AG09319 (cell line): ENCODE measurements around the gene SLC25A39.
"Not testable (repeated sequence)": the region's sequence is repeated elsewhere in the genome, so short reads cannot be mapped to it uniquely, and the experiment has no call there.

Experiments used
- DNase-seq: peaks from one replicate; pipeline ENCODE4 v3.0.0-alpha.2; 2010; ENCODE audit warnings: low read depth; ENCODE audit errors: extremely low read depth
- TF ChIP-seq, protein P1 (sequence below): IDR thresholded peaks from 2 replicates; pipeline ENCODE4 v1.5.1; 2011; ENCODE audit warnings: low read depth, mild to moderate bottlenecking, inconsistent platforms, low read length, moderate library complexity

Gene SLC25A39, protein sequence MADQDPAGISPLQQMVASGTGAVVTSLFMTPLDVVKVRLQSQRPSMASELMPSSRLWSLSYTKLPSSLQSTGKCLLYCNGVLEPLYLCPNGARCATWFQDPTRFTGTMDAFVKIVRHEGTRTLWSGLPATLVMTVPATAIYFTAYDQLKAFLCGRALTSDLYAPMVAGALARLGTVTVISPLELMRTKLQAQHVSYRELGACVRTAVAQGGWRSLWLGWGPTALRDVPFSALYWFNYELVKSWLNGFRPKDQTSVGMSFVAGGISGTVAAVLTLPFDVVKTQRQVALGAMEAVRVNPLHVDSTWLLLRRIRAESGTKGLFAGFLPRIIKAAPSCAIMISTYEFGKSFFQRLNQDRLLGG

DNA sequence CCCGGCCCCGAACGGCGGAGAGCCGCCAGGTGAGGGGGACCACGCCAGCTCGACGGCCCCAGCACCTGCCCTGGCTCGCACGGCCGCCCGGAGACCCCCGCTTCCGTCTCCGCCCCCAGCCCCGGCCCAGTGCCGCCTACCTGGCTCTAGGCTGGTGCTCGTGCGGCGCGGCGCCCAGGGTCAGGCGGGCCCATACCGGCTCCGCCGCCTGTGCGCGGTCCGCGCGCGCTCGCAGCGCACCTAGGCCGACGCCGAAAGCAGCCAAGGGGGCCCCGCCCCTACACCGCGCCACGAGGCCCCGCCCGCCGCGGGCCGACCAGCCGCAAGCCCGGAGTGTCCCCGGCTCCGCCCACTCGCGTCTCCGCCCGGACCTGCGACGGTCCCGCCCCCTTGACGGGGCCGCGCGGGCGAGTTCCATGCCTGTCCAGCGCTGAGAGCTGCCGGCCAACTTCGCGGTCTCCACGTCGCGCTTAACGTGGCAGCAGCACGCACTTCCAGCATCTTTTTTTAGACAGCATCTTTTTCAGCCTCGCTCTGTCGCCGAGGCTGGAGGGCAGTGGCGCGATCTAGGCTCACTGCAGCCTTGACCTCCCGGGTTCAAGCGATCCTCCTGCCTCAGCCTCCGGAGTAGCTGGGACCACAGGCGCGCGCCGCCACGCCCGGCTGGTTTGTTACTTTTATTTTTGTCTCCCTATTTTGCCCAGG is at the start of gene SLC25A39:
TSS of gene SLC25A39 (minus strand) at position 253 of the 705 bp plus-strand sequence. CDS start 1,261 bp downstream, outside the sequence.
- DNase-seq, result peak; percentile 84
- TF ChIP-seq, protein P1, sequence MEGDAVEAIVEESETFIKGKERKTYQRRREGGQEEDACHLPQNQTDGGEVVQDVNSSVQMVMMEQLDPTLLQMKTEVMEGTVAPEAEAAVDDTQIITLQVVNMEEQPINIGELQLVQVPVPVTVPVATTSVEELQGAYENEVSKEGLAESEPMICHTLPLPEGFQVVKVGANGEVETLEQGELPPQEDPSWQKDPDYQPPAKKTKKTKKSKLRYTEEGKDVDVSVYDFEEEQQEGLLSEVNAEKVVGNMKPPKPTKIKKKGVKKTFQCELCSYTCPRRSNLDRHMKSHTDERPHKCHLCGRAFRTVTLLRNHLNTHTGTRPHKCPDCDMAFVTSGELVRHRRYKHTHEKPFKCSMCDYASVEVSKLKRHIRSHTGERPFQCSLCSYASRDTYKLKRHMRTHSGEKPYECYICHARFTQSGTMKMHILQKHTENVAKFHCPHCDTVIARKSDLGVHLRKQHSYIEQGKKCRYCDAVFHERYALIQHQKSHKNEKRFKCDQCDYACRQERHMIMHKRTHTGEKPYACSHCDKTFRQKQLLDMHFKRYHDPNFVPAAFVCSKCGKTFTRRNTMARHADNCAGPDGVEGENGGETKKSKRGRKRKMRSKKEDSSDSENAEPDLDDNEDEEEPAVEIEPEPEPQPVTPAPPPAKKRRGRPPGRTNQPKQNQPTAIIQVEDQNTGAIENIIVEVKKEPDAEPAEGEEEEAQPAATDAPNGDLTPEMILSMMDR, result no peak

DNA sequence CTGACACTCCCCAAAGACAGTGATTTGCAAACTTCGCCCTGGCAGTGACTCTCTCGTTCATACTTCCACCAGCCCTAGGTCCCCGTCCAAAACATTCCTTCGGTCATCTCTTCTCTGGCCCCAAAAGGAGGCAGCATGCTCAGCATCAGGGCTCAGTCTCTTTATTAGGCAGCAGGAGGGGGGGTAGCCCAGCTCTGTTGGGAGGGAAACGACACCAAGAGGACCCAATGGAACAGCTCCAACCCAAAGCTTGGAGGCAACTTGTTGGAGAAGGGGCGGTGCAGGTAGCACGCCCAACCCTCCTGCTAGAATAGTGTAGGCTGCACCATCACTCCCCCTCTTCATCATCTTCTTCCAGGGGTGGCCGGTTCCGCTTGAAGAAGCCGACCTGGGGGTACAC is 47.4 kb upstream of the SLC25A39 start:
- no peak for DNase-seq
- TF ChIP-seq, protein P1, result no peak

DNA sequence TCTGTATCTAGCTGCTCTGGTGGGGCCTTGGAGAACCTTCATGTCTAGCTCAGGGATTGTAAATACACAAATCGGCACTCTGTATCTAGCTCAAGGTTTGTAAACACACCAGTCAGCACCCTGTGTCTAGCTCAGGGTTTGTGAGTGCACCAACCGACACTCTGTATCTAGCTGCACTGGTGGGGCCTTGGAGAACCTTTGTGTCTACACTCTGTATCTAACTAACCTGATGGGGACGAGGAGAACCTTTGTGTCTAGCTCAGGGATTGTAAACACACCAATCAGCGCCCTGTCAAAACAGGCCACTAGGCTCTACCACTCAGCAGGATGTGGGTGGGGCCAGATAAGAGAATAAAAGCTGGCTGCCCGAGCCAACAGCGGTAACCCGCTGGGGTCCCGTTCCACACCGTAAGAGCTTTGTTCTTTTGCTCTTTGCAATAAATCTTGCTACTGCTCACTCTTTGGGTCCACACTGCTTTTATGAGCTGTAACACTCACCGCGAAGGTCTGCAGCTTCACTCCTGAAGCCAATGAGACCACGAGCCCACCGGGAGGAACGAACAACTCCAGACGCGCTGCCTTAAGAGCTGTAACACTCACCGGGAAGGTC is 44.9 kb upstream of the SLC25A39 start:
- not testable (repeated sequence) for DNase-seq

DNA sequence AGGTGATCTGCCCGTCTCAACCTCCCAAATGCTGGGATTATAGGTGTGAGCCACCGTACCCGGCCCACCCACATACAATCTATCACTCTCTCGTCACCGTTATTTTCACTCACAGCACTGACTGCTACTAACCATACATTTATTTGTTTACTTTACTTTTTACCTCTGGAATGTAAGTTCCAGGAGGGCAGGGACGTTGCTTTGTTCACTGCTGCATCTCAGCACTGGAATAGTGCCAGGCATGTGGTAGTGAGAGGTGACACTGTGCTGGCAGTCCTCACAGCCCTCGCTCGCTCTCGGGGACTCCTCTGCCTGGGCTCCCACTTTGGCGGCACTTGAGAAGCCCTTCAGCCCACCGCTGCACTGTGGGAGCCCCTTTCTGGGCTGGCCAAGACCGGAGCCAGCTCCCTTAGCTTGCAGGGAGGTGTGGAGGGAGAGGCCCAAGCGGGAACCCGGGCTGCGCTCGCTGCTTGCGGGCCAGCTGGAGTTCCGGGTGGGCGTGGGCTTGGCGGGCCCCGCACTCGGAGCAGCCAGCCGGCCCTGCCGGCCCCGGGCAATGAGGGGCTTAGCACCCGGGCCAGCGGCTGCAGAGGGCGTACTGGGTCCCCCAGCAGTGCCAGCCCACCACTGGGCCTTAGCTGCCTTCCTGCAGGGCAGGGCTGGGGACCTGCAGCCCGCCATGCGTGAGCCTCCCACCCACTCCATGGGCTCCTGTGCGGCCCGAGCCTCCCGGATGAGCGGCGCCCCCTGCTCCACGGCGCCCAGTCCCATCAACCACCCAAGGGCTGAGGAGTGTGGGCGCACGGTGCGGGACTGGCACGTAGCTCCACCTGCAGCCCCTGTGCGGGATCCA is 44.0 kb upstream of the SLC25A39 start:
- DNase-seq, result not testable (repeated sequence)

DNA sequence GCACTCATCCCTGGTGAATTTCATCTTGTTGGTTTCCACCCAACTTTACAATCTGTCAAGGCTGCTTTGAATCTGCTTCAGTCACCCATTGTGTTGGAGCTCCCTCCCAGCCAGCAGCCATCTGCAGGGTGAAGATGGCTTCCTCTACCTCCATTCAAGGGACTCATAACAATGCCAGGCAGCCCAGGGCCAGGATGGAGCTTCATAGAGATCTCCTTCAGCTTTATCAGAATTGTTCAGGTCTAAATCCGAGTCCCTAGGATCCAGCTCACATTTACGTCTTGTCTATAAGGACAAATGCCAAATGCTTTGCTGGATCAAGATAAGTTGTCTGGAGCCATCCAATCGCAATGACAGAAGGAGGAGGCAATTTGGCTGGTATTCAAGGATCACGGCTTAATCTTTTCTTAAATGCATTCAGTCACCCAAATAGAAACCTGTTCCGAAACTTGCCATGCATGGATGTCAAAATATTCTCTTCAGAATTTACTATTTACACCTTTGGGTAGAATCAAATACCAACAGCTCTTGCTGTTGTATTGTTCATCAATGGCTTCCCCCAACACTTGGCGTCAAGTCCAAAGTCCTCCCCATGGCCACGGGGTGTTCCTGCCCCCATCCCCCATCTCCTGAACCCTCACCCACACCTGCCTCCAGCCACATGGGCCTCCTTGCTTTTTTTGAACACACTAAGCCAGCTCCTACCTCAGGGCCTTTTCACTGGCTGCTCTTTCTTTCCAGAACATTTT is 42.8 kb upstream of the SLC25A39 start:
- no peak for DNase-seq
- TF ChIP-seq, protein P1, result no peak

DNA sequence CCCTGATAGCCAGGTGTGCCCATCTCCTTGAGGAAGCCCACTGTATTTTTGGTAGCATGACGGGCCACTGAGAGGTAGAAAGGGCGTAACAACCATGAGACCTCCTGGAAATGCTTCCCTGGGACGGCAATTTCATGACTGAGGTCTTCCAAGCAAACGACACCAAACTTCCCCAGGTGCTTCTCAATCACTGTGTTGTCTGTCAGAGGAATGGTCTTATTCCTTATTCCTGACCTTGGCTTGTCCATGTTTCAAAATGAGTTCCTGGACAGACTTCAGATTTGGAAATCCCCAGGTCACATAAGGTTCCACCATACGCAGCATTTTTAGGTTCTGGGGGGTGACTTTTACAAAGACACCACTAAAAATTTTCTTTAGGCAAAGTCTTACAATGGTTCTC is 40.4 kb upstream of the SLC25A39 start:
- DNase-seq, result not testable (repeated sequence)

DNA sequence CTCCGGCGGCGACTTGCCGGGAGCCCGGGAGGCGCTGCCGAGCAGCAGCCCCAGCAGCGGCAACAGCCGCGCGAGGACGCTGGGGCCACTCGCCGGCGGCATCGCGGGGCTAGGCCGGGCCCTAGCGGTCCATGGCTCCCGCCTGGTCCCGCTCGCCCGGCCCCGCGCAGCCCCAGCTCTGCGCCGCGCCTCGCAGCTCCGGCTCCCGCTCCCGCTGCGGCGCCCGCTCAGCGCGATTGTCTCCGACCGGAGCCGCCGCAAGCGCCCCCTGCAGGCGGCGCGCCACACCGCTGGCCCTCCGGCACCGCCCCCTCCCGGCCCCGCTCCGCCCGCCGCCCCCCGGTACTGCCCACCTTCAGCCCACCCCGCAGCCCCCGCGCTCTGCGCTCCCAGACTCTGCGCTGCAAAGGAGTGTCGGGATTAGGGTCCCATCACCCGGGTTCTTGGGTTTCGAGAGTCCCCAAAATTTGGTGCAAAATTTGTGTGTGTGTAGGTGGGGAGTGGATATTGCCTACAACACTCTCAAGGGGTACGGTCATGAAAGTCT is 39.1 kb upstream of the SLC25A39 start, which contains the start of gene FAM171A2:
TSS of gene FAM171A2 (minus strand) at position 241 of the 547 bp plus-strand sequence. CDS start at position 102, 139 bp downstream.
- TF ChIP-seq, protein P1, result peak; percentile 38
- no peak for DNase-seq
